ENCODE results near the gene TMEM270. TPM values are rescaled to one million over a fixed set of nuclear protein-coding genes. Genes with fewer than 3 reads are reported as not detected.
A peak's percentile ranks its signal among the peaks of the same experiment; 100 is the strongest.
"Not testable (repeated sequence)": the region's sequence is repeated elsewhere in the genome, so short reads cannot be mapped to it uniquely, and the experiment has no call there.

TMEM270 gene
- total and polyA plus RNA-seq, 5 donors = not detected

DNA sequence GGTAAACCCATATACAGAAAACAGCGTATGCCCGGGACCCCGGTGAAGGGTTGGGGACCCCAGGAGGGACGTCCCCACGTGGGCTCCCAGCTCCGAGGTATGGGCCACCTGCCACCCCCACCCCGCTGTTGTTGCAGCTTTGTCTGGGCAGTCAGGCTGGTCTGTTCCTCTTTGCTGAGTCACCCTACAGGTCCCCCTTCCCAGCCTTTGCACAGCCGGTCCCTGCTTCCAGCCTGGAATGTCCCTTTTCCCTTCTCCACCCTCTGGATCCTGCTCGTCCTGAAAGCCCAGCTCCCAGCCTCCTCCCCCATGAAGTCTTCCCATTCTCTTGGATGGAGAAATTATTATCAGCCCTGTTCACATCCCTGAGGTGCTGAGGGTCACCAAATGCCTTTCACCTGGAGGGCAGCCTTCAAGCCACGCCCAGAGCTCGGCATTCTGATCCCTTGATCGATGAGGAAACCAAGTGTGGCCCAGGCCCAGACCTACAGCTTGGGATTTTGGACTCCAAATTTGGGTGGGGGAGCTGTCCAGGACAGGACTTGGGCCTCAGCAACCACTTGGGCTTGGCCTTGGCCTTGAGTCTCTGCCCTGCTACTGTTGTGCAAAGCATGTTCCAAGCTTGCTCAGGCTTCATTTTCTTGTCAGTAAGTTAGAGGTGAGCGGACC lies 27.6 kb upstream of the TMEM270 start:
- Histone ChIP-seq H3K27ac (ENCODE audit: low read length) (no peak overlapping the region), H3K27me3 (ENCODE audit: control insufficient read depth, insufficient read depth) (no peaks in the 10 kb centered on the region), H3K4me1 (ENCODE audit: control insufficient read depth, insufficient read depth, low read length) (no peaks in the 10 kb centered on the region), H3K9me3 (ENCODE audit: control insufficient read depth, low read length) (no peaks in the 10 kb centered on the region), H3K4me3 (ENCODE audit: low read length) (no peak overlapping the region)
- no peak for DNase-seq
- ATAC-seq = peak in 1 of 2 donors; percentile 36
- intact Hi-C loops (cut with DNase I) = no loop called here
- WGBS = 72% methylated on average over 13 of the region's 13 CpGs

DNA sequence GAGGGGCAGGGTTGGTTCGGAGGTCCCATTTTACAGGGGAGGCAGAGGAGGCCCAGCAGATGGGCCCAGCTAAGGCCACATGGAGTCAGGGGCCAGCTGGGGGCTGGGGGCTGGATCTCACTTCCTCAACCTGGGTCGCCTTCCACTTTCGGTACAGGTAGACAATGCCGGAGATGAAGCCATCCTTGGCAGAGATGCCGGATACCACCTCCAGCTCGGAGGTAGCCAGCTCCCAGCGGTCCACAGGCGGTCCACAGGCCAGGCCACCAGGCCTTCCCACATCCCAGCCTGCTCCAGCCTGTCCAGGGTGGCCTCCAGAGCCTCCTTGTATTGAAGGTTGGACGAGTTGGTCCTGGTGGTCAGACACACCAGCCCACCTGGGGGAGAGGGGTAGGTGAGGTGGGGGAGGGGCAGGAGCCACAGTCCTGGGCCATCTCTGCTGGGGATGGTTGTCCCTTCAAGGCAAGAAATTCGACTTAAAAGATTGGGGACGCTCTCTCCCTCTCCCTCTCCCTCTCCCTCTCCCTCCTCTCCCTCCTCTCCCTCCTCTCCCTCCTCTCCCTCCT lies 26.2 kb upstream of the TMEM270 start:
- WGBS = 87% methylated on average over 11 of the region's 11 CpGs
- Histone ChIP-seq H3K27me3 (ENCODE audit: control insufficient read depth, insufficient read depth) (no peaks in the 10 kb centered on the region), H3K9me3 (ENCODE audit: control insufficient read depth, low read length) (no peaks in the 10 kb centered on the region), H3K27ac (ENCODE audit: low read length) (no peak overlapping the region), H3K4me1 (ENCODE audit: control insufficient read depth, insufficient read depth, low read length) (no peaks in the 10 kb centered on the region), H3K4me3 (ENCODE audit: low read length) (no peak overlapping the region)
- DNase-seq (no peak), ATAC-seq (no peak)
- intact Hi-C loops (cut with DNase I) = no loop called here

- H3K4me1 ChIP-seq (ENCODE audit: control insufficient read depth, insufficient read depth, low read length); H3K9me3 ChIP-seq (ENCODE audit: control insufficient read depth, low read length); H3K4me3 ChIP-seq (ENCODE audit: low read length); H3K27ac ChIP-seq (ENCODE audit: low read length); ATAC-seq; intact Hi-C loops (cut with DNase I); DNase-seq; H3K27me3 ChIP-seq (ENCODE audit: control insufficient read depth, insufficient read depth): not testable (repeated sequence)
Measured at GRCh38 chr7:73837167-73837566, 23.8 kb upstream of the TMEM270 start.

- ATAC-seq (no peak), DNase-seq (no peak)
- H3K4me3 ChIP-seq (ENCODE audit: low read length) = no peak overlapping the region
- no peaks in the 10 kb centered on the region for H3K9me3 ChIP-seq (ENCODE audit: control insufficient read depth, low read length)
- no peaks in the 10 kb centered on the region for H3K27me3 ChIP-seq (ENCODE audit: control insufficient read depth, insufficient read depth)
- no peak overlapping the region for H3K27ac ChIP-seq (ENCODE audit: low read length)
- intact Hi-C loops (cut with DNase I) = no loop called here
- 59% methylated on average over 6 of the region's 6 CpGs for WGBS
- no peaks in the 10 kb centered on the region for H3K4me1 ChIP-seq (ENCODE audit: control insufficient read depth, insufficient read depth, low read length)
Measured at GRCh38 chr7:73838642-73839041, 22.3 kb upstream of the TMEM270 start.

GRCh38 chr7:73839290-73839689 lies 21.7 kb upstream of the TMEM270 start:
- H3K9me3 ChIP-seq (ENCODE audit: control insufficient read depth, low read length) = no peaks in the 10 kb centered on the region
- no peak overlapping the region for H3K27ac ChIP-seq (ENCODE audit: low read length)
- no peaks in the 10 kb centered on the region for H3K4me1 ChIP-seq (ENCODE audit: control insufficient read depth, insufficient read depth, low read length)
- WGBS = 86% methylated on average over 7 of the region's 7 CpGs
- ATAC-seq = no peak
- H3K4me3 ChIP-seq (ENCODE audit: low read length) = no peak overlapping the region
- no peak for DNase-seq
- intact Hi-C loops (cut with DNase I) = no loop called here
- H3K27me3 ChIP-seq (ENCODE audit: control insufficient read depth, insufficient read depth) = no peaks in the 10 kb centered on the region

DNA sequence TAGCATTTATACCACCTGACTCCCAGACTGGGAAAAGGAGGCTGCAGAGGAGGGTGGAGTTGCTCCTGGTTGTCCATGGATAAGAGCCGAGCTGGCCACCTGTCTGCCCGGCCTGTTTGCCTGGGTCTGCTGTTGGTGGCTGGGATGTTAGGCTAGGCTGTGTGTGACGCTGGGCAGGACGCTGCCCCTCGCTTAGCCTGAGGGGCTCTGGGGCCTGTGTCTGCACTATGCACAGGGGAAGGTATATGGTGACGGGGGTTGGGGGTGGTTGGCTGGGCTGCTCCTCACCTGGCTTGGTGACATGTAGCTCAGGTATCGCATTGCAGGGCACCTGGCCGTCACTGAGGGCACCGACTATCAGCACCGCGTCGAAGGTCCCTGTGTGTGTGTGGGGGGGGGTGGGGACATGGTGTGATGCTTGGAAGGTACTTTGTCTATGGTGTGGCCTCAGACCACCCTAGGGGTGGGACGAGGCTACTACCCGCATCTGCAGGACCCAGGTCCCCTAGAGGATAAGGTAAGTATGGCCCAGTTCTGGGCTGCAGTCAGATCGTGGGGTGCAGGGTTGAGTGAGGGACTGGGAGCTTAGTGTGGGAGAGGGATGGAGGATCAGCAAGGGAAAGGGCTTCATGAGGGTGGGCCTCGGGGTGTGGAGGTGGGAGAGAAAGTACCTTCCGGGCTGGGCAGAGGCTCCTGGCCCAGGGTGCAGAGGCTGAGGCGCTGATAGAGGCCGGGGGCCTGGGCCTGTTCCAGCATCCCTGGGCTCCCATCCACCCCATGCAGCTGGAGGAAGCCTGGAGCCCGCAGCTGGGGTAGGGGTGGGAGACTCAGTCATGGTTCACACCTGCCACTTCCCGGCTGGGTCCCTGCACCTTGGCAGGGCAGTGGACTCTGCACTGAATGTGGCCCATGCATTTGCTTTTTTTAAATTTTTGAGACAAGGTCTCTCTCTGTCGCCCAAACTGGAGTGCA lies 20.9 kb upstream of the TMEM270 start:
- no peak overlapping the region for H3K27ac ChIP-seq (ENCODE audit: low read length)
- no peaks in the 10 kb centered on the region for H3K27me3 ChIP-seq (ENCODE audit: control insufficient read depth, insufficient read depth)
- DNase-seq (peak in 1 of 3 donors; percentile 52), ATAC-seq (no peak)
- H3K4me1 ChIP-seq (ENCODE audit: control insufficient read depth, insufficient read depth, low read length) = no peaks in the 10 kb centered on the region
- WGBS = 90% methylated on average over 22 of the region's 22 CpGs
- intact Hi-C loops (cut with DNase I) = no loop called here
- H3K4me3 ChIP-seq (ENCODE audit: low read length) = no peak overlapping the region
- no peaks in the 10 kb centered on the region for H3K9me3 ChIP-seq (ENCODE audit: control insufficient read depth, low read length)

- Histone ChIP-seq H3K27me3 (ENCODE audit: control insufficient read depth, insufficient read depth) (no peaks in the 10 kb centered on the region), H3K4me3 (ENCODE audit: low read length) (no peak overlapping the region), H3K9me3 (ENCODE audit: control insufficient read depth, low read length) (no peaks in the 10 kb centered on the region), H3K27ac (ENCODE audit: low read length) (no peak overlapping the region), H3K4me1 (ENCODE audit: control insufficient read depth, insufficient read depth, low read length) (no peaks in the 10 kb centered on the region)
- ATAC-seq = no peak
- WGBS = 96% methylated on average over 16 of the region's 16 CpGs
- peak in 1 of 3 donors; percentile 47 for DNase-seq
- intact Hi-C loops (cut with DNase I) = no loop called here
Measured at GRCh38 chr7:73840715-73841379, 20.1 kb upstream of the TMEM270 start.

DNA sequence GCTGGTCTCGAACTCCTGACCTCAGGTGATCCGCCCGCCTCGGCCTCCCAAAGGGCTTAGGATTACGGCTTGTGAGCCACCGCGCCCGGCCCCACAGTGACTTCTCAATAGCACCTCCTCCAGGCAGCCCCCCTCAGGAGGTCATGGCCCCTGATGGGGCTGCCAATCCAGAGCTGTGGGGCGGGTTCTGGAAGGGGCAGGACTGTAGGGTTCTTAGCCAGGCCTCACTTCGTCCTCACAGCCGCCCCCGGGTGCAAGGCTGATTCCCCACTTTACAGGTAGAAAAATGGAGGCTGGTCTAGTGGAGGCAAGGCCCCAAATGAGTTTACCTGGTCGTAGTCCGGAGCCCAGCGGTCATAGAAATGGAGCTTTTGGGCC lies 19.3 kb upstream of the TMEM270 start:
- peak; percentile 3 to 6 for ATAC-seq
- no peaks in the 10 kb centered on the region for H3K4me1 ChIP-seq (ENCODE audit: control insufficient read depth, insufficient read depth, low read length)

GRCh38 chr7:73842067-73842976 lies 18.6 kb upstream of the TMEM270 start, which contains the start of gene METTL27:
TSS of gene METTL27 (minus strand) at chr7:73842516. CDS start at chr7:73842140, 376 bp downstream.
- DNase-seq (peak; percentile 94 to 97 (median 96)), ATAC-seq (peak; percentile 97)
- Histone ChIP-seq H3K27ac (ENCODE audit: low read length) (no peak within 1 kb of the TSS), H3K9me3 (ENCODE audit: control insufficient read depth, low read length) (no peaks in the 10 kb centered on the region), H3K4me3 (ENCODE audit: low read length) (peak within 1 kb of the TSS; percentile 59), H3K4me1 (ENCODE audit: control insufficient read depth, insufficient read depth, low read length) (no peaks in the 10 kb centered on the region), H3K27me3 (ENCODE audit: control insufficient read depth, insufficient read depth) (no peaks in the 10 kb centered on the region)
- intact Hi-C loops (cut with DNase I) = no loop called here
- WGBS = 5% methylated on average over 44 of the region's 45 CpGs

More for the DNA sequence above, 19.3 kb upstream of the TMEM270 start:
- intact Hi-C loops (cut with DNase I) = no loop called here
- Histone ChIP-seq H3K27me3 (ENCODE audit: control insufficient read depth, insufficient read depth) (no peaks in the 10 kb centered on the region), H3K4me3 (ENCODE audit: low read length) (peak overlapping the region; percentile 59), H3K27ac (ENCODE audit: low read length) (no peak overlapping the region), H3K9me3 (ENCODE audit: control insufficient read depth, low read length) (no peaks in the 10 kb centered on the region)
- WGBS = 58% methylated on average over 15 of the region's 15 CpGs
- DNase-seq = peak in 2 of 3 donors; percentile 65 to 67

GRCh38 chr7:73844131-73844547 lies 16.8 kb upstream of the TMEM270 start:
- intact Hi-C loops (cut with DNase I) = no loop called here
- Histone ChIP-seq H3K4me1 (ENCODE audit: control insufficient read depth, insufficient read depth, low read length) (no peaks in the 10 kb centered on the region), H3K27ac (ENCODE audit: low read length) (no peak overlapping the region), H3K9me3 (ENCODE audit: control insufficient read depth, low read length) (no peaks in the 10 kb centered on the region), H3K4me3 (ENCODE audit: low read length) (no peak overlapping the region), H3K27me3 (ENCODE audit: control insufficient read depth, insufficient read depth) (no peaks in the 10 kb centered on the region)
- DNase-seq (no peak), ATAC-seq (no peak)
- WGBS = 32% methylated on average over 9 of the region's 9 CpGs

Data from right cardiac atrium (tissue), 5 donors.